ENCODE data around the gene ZFP92. TPM values are rescaled to one million over a fixed set of nuclear protein-coding genes. Genes with fewer than 3 reads are reported as not detected.
"Not testable (repeated sequence)": the region's sequence is repeated elsewhere in the genome, so short reads cannot be mapped to it uniquely, and the experiment has no call there.

The ZFP92 gene
- total RNA-seq, 6 donors from 2014 or later, result 2.7 to 5.1 (median 3.7) TPM

GRCh38 chrX:153387987-153388721 lies 23.1 kb upstream of the ZFP92 start:
- WGBS, 2 donors, result 87% methylated on average over 10 of the region's 10 CpGs; no CpG with 5 or more reads in 1 of the 2 donors
- no peaks in the 10 kb centered on the region for H3K4me1 ChIP-seq
- no peaks in the 10 kb centered on the region for H3K27me3 ChIP-seq
- no peaks in the 10 kb centered on the region for H3K36me3 ChIP-seq
- no peak overlapping the region for H3K4me3 ChIP-seq
- ATAC-seq (ENCODE audit: low FRiP score in 2 of 2) (peak in 1 of 2 donors; percentile 19), DNase-seq (no peak)
- no peaks in the 10 kb centered on the region for H3K9me3 ChIP-seq
- H3K27ac ChIP-seq, result no peak overlapping the region
- no peak for TF ChIP-seq POLR2A (IDR thresholded peaks at IDR 0.05)
- TF ChIP-seq EP300 (IDR thresholded peaks at IDR 0.05), result no peak
- TF ChIP-seq POLR2AphosphoS5 (IDR thresholded peaks at IDR 0.05), result no peak
- TF ChIP-seq, protein P1, sequence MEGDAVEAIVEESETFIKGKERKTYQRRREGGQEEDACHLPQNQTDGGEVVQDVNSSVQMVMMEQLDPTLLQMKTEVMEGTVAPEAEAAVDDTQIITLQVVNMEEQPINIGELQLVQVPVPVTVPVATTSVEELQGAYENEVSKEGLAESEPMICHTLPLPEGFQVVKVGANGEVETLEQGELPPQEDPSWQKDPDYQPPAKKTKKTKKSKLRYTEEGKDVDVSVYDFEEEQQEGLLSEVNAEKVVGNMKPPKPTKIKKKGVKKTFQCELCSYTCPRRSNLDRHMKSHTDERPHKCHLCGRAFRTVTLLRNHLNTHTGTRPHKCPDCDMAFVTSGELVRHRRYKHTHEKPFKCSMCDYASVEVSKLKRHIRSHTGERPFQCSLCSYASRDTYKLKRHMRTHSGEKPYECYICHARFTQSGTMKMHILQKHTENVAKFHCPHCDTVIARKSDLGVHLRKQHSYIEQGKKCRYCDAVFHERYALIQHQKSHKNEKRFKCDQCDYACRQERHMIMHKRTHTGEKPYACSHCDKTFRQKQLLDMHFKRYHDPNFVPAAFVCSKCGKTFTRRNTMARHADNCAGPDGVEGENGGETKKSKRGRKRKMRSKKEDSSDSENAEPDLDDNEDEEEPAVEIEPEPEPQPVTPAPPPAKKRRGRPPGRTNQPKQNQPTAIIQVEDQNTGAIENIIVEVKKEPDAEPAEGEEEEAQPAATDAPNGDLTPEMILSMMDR (IDR thresholded peaks at IDR 0.05), result no peak

DNA sequence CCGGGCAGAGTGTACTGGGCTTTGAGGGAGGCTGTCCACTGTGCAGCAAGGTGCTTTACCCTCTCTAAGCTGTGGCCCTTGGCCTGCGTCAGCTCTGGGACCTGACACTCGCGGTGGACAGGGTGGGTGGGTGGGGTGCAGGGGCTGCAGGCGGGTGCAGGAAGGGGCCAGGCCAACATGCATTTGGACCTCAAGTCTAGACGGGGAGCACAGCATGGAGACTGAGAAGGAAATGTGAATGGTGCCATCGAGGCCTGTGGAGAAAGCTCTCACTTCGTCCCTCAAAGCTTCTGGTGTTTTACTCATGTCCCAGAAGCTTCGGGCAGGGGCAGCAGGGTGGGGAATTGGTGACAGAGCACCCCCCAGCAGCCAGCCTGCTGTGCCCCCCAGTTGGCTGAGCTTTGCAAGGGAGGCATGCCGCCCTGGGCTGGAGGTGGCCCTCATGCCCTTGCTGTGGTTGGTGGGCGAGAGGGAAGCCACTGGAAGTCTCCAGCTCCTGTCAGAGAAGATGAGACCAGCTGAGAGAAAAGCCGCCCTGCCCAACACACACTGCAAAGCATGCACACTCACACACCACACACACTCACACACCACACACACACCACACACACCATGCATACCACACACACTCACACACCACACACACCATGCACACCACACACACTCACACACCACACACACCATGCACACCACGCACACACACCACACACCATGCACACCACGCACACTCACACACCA lies 22.4 kb upstream of the ZFP92 start:
- H3K27ac ChIP-seq, result no peak overlapping the region
- no peak for TF ChIP-seq EP300 (IDR thresholded peaks at IDR 0.05)
- TF ChIP-seq POLR2A (IDR thresholded peaks at IDR 0.05), result no peak
- TF ChIP-seq, protein P1 (IDR thresholded peaks at IDR 0.05), result no peak
- TF ChIP-seq POLR2AphosphoS5 (IDR thresholded peaks at IDR 0.05), result no peak
- H3K9me3 ChIP-seq, result no peaks in the 10 kb centered on the region
- DNase-seq (peak in 1 of 2 donors; percentile 10), ATAC-seq (ENCODE audit: low FRiP score in 2 of 2) (no peak)
- H3K27me3 ChIP-seq, result no peaks in the 10 kb centered on the region
- no peaks in the 10 kb centered on the region for H3K36me3 ChIP-seq
- no peak overlapping the region for H3K4me3 ChIP-seq
- WGBS, 2 donors, result 86% methylated on average over 13 of the region's 14 CpGs; no CpG with 5 or more reads in 1 of the 2 donors
- H3K4me1 ChIP-seq, result no peaks in the 10 kb centered on the region

GRCh38 chrX:153389460-153389768 lies 21.9 kb upstream of the ZFP92 start:
- not testable (repeated sequence) for ATAC-seq (ENCODE audit: low FRiP score in 2 of 2)
- WGBS, 2 donors, result 83 to 92% methylated on average over 2 to 5 of the region's 6 CpGs

DNA sequence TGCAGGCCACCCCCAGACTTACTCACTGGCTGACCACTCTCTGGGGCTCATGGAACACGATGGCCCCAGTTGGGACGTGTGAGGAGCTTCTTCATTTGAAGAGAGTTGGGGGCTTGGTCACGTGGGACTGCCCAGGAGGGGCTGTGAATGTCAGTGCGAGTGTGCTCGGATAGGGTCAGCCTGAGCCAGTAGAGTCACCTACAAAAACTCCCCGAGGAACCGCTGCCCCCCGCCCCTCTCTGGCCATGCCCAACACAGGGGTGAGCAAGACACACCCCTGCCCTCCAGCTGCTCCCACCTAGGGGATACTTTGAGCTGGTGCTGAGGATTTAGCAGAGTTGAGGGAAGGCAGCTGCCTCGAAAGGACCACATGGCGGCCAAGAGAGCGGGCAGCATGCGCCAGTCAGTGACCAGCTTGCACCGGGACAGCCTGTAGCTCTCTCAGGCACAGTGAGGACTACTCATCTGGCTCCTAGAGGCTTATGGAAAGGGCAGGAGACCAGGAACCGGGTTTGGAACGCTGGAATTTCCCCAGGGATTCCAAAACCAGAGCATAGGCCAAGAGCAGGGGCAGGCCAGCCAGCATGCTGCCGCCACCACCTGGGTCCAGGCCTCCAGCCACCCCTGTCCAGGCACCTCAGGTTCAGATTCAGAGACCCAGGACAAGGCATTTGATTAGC lies 18.5 kb upstream of the ZFP92 start:
- no peak overlapping the region for H3K4me3 ChIP-seq
- 88 to 90% methylated on average over 2 to 13 of the region's 16 CpGs for WGBS, 2 donors
- no peaks in the 10 kb centered on the region for H3K4me1 ChIP-seq
- H3K36me3 ChIP-seq, result no peaks in the 10 kb centered on the region
- TF ChIP-seq, protein P1 (IDR thresholded peaks at IDR 0.05), result no peak
- TF ChIP-seq POLR2AphosphoS5 (IDR thresholded peaks at IDR 0.05) (no peak), EP300 (IDR thresholded peaks at IDR 0.05) (no peak), POLR2A (IDR thresholded peaks at IDR 0.05) (no peak)
- ATAC-seq (ENCODE audit: low FRiP score in 2 of 2), result no peak
- DNase-seq, result peak in 1 of 2 donors; percentile 10
- no peaks in the 10 kb centered on the region for H3K9me3 ChIP-seq
- H3K27me3 ChIP-seq, result peaks cover 0 to 2% (median 0%) of the 10 kb centered on the region in 4 donors
- H3K27ac ChIP-seq, result no peak overlapping the region

More at GRCh38 chrX:153389460-153389768, 21.9 kb upstream of the ZFP92 start:
- H3K27ac ChIP-seq, H3K4me1 ChIP-seq, H3K4me3 ChIP-seq, H3K9me3 ChIP-seq, DNase-seq, H3K27me3 ChIP-seq, H3K36me3 ChIP-seq: not testable (repeated sequence)

DNA sequence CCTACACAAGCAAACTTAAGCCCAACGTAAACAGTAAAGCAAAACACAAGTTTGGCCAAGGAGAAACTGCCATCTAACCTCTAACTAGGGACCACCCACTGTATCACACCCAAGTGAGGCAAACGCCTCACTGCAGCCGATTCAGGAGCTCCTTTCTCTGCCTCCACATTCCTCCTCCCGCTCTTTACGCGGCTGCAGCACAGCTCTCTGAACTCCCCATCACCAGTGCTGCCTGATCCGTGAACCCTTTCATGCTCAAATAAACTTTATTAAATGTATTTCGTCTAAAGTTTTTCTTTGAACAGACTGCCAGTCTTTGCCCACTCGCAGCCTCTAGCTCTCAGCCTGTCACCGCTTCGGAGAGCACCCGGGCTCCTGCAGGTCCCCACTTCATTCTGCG lies 16.7 kb upstream of the ZFP92 start:
- H3K27me3 ChIP-seq, result peaks cover 0 to 2% (median 0%) of the 10 kb centered on the region in 4 donors
- 46 to 66% methylated on average over 12 to 13 of the region's 13 CpGs for WGBS, 2 donors
- no peak for ATAC-seq (ENCODE audit: low FRiP score in 2 of 2)
- H3K4me3 ChIP-seq, result no peak overlapping the region
- H3K4me1 ChIP-seq, result no peaks in the 10 kb centered on the region
- DNase-seq, result no peak
- H3K9me3 ChIP-seq, result no peaks in the 10 kb centered on the region
- TF ChIP-seq EP300 (IDR thresholded peaks at IDR 0.05), result no peak
- TF ChIP-seq POLR2A (IDR thresholded peaks at IDR 0.05), result no peak
- no peak for TF ChIP-seq POLR2AphosphoS5 (IDR thresholded peaks at IDR 0.05)
- TF ChIP-seq, protein P1 (IDR thresholded peaks at IDR 0.05), result no peak
- H3K27ac ChIP-seq, result no peak overlapping the region
- no peaks in the 10 kb centered on the region for H3K36me3 ChIP-seq

Measured in upper lobe of left lung (tissue), 6 donors.